HG03460 (cell line): ENCODE measurements around the gene ZNF695.
A peak's percentile ranks its signal among the peaks of the same experiment; 100 is the strongest.
"Not testable (repeated sequence)": the region's sequence is repeated elsewhere in the genome, so short reads cannot be mapped to it uniquely, and the experiment has no call there.

Source experiments
- ATAC-seq: cut with Tn5 transposase; IDR thresholded peaks from one replicate; pipeline ENCODE4 v1.9.1; 2021; ENCODE audit not compliant: unreplicated experiment

Gene ZNF695

GRCh38 chr1:247007511-247008405, at the start of gene ZNF695:
Gene ZNF695, minus strand, starts transcription at chr1:247008057. Its CDS starts 149 bp downstream, at chr1:247007908.
- ATAC-seq = peak; percentile 98

DNA sequence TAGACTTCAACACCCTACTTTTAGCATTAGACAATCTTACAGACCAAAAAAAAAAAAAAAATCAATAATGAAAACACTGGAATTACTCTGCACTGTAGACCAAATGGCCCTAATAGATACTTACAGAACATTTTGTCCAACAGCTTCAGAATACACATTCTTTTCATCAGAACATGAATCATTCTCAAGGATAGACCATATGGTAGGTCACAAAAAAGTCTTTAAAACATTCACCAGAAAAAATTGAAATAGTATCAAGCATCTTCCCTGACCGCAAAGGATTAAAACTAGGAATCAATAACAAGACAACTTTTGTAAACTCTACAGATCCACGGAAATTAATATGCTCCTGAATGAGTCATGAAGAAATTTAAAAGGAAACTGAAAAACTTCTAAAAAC, 48.2 kb upstream of the ZNF695 start:
- no peak for ATAC-seq

GRCh38 chr1:247054992-247055415, 47.1 kb upstream of the ZNF695 start:
- ATAC-seq = no peak

- no peak for ATAC-seq
Observed at GRCh38 chr1:247047702-247048101, 39.8 kb upstream of the ZNF695 start.

DNA sequence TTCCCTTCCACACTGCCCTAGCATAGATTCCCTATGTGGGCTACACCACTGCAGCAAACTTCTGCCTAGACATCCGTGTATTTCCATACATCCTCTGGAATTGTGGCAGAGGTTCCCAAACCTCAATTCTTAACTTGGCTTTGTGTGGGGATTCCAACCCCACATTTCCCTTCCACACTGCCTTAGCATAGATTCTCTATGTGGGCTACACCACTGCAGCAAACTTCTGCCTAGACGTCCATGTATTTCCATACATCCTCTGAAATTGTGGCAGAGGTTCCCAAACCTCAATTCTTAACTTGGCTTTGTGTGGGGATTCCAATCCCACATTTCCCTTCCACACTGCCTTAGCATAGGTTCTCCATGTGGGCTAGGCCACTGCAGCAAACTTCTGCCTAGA, 39.4 kb upstream of the ZNF695 start:
- ATAC-seq = no peak

GRCh38 chr1:247043406-247043805, 35.5 kb upstream of the ZNF695 start:
- no peak for ATAC-seq

DNA sequence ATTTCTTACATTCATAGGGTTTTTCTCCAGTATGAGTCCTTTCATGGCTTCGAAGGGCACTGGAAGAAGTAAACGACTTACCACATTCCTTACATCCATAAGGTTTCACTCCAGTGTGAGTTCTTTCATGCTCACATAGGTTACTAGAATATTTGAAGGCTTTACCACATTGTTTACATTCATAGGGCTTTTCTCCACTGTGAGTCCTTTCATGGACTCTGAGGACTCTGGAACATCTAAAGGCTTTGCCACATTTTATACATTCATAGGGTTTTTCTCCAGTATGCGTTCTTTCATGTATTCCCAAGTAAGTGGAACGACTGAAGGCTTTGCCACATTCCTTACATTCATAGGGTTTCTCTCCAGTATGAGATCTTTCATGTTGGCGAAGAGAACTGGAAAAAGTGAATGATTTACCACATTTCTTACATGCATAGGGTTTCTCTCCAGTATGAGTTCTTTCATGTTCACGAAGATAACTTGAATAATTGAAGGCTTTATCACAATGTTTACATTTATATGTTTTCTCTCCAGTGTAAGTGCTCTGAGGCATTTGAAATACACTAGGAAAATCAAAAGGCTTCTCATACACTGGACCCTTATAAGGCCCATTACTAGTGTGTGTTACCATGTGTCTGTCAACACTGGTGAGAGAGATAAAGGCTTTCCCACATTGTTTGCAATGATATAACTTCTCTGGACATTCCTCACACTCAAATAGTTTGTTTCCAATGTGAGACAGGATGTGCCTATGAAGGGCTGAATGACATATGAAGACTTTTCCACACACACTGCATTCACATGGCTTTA, 29.9 kb upstream of the ZNF695 start:
- no peak for ATAC-seq

- not testable (repeated sequence) for ATAC-seq
Observed at GRCh38 chr1:247032306-247032705, 24.4 kb upstream of the ZNF695 start.

GRCh38 chr1:247024658-247025057, 16.8 kb upstream of the ZNF695 start:
- ATAC-seq = not testable (repeated sequence)

- no peak for ATAC-seq
Observed at GRCh38 chr1:247013391-247013790, 5.5 kb upstream of the ZNF695 start.

- no peak for ATAC-seq
Observed at GRCh38 chr1:247008406-247008799, 546 bp upstream of the ZNF695 start.

DNA sequence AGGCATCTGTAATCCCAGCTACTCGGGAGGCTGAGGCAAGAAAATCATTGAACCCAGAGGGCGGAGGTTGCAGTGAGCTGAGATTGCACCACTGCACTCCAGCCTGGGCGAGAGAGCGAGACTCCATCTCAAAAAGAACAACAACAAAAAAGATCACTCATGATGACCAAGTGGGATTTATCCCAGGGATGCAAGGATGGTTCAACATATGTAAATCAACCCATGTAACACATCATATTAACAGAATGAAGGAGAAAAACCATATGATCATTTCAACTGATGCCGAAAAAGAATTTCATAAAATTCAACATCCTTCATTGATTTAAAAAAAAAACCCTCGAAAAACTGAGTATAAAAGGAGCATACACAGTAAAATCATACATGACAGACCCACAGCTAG, 3.8 kb downstream of the ZNF695 start:
- not testable (repeated sequence) for ATAC-seq

GRCh38 chr1:246989901-246990300, 18.0 kb downstream of the ZNF695 start:
- no peak for ATAC-seq

DNA sequence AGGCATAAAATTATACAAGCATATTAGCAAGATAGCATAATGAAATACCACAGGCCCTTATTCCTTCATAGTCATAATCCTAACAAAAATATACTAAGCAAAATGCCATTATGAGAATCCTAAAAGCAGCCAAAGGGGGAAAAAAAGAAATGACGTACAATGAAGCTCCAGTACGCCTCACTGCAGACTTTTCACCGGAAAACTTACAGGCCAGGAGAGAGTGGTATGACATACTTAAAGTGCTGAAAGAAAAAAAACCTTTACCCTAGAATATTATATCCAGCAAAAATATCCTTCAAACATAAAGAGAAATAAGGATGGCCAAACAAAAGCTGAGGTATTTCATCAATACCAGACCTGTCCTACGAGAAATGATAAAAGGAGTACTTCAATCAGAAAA, 19.5 kb downstream of the ZNF695 start:
- no peak for ATAC-seq

DNA sequence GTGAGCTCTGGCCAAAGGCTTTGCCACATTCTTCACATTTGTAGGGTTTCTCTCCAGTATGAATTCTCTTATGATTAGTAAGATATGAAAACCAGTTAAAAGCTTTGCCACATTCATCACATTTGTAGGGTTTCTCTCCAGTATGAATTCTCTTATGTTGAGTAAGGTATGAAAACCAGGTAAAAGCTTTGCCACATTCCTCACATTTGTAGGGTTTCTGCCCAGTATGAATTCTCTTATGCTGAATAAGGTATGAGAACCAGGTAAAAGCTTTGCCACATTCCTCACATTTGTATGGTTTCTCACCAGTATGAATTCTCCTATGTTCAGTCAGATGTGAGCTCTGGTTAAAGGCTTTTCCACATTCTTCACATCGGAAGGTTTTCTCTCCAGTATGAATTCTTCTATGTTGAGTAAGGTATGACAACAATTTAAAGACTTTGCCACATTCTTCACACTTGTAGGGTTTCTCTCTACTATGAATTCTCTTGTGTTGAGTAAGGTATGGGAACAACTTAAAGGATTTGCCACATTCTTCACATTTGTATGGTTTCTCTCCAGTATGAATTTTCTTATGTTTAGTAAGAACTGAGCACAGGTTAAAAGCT, 20.7 kb downstream of the ZNF695 start:
- ATAC-seq = no peak

GRCh38 chr1:246978785-246979184, 29.1 kb downstream of the ZNF695 start:
- no peak for ATAC-seq

DNA sequence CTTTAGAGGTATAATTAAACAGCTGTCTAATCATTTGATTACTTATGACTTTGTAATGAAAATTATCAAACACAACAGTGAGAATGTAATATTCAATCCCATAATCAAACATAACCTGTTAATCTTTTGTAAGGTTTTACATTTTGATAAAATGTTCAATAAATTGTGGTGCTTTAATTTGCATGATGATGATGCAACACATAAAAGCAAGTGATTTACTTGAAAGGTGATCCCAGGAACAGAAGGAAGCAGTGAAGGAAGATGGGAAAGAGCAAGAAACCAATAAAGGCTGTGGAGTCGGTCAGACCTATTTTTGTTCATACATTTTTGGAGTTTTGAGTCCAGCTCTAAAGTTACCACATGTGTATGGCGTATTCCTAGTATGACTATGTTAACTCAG, 29.6 kb downstream of the ZNF695 start:
- no peak for ATAC-seq

DNA sequence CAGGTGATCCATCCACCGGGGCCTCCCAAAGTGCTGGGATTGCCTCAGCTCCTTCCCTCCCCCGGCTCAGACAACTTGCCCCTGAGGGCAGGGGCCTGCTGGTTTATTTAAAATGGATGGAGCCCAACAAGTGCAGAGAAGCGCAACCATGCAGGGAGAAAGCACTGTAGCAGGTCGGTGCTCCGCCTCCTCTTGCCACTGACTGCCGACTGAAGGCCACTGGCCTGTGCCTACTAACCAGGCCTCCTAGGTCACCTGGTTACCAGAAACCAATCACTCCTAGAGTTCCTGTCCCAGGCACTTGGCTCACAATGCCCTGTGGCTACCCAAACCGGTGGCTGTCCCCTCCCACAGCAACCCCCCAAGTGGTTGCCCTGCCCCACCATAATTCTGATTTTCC, 35.9 kb downstream of the ZNF695 start:
- ATAC-seq = no peak

DNA sequence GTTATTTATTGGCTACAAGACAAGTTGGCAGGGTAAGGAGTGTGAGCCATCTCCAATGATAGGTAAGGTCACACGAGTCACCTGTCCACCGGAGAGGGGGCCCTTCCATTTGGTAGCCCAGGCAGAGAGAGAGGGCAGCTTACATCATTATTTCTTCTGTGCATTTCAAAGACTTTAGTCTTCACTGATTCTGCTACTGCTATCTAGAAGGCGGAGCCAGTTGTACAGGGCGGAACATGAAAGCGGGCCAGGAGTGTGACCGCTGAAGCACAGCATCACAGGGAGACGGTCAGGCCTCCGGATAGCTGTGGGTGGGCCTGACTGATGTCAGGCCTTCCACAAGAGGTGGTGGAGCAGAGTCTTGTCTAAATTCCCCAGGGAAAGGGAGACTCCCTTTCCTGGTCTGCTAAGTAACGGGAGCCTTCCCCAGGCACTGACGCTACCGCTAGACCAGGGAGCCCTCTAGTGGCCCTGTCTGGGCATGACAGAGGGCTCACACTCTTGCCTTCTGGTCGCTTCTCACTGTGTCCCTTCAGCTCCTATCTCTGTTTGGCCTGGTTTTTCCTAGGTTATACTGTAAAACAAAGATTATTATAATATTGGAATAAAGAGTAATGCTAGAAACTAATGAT, 36.7 kb downstream of the ZNF695 start:
- ATAC-seq = no peak

GRCh38 chr1:246969621-246970020, 38.2 kb downstream of the ZNF695 start:
- ATAC-seq = no peak

- ATAC-seq = no peak
Observed at GRCh38 chr1:246966502-246966901, 41.4 kb downstream of the ZNF695 start.
